DMS114 treated with DMSO at 0.1 percent for 48 hours (cell line): ENCODE results near the gene EFCAB7.
"Not testable (repeated sequence)": the region's sequence is repeated elsewhere in the genome, so short reads cannot be mapped to it uniquely, and the experiment has no call there.

Source experiments
- DNase-seq: peaks from one replicate; lab custom pipeline; 2025; ENCODE audit not compliant: unreplicated experiment; lab: John Stamatoyannopoulos, UW

Gene EFCAB7

DNA sequence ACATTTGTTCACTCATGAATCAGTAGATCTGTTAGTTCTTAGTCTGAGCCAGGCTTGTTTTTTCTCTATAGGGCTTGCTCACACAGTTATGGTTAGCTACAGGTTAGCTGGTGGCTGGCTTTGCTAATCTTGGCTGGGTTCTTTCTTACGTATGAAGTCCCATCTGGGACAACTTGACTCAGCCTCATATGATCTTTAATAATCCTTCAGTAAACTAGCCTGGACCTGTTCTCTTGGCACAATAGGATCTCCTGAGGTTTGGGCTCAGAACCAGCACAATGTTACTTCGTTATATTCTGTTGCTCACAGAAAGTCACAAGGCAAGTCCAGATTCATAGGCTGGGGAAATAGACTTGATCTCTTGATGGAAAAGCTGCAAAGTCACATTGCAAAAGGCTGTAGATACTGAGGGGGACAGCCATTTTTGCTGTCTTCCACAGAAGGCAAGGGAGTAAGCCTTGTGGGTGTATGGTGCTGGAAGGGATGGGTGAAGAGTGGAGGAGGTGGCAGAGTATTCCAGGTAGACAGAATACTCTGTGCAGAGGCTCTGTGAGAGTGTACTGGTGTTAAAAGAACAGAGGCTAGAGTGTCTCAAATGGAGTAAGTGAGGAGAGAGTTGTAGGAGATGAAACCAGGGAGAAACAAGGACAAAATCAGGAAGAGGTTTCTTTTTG is 24.4 kb downstream of the EFCAB7 start:
- DNase-seq, result no peak

GRCh38 chr1:63548303-63548702 is 25.0 kb downstream of the EFCAB7 start:
- no peak for DNase-seq

- no peak for DNase-seq
Measured at GRCh38 chr1:63548877-63549276, 25.6 kb downstream of the EFCAB7 start.

DNA sequence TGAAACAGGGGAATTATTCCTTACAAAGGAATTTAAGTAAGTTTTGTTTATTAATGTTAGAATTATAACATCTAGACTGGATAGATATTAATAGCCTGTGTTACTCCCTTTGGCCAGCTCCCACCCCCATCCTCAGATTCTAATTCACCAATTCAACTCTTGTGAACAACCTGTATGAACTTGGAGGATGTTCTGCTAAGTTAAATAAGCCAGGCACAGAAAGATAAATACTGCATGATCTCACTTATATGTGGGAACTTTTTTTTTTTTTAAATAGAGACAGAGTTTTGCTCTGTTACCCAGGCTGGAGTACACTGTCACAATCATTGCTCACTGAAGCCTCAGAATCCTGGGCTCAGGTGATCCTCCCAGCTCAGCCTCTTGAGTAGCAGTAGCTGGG is 32.2 kb downstream of the EFCAB7 start:
- DNase-seq, result no peak

GRCh38 chr1:63557365-63557987 is 34.2 kb downstream of the EFCAB7 start:
- peak; percentile 24 for DNase-seq

DNA sequence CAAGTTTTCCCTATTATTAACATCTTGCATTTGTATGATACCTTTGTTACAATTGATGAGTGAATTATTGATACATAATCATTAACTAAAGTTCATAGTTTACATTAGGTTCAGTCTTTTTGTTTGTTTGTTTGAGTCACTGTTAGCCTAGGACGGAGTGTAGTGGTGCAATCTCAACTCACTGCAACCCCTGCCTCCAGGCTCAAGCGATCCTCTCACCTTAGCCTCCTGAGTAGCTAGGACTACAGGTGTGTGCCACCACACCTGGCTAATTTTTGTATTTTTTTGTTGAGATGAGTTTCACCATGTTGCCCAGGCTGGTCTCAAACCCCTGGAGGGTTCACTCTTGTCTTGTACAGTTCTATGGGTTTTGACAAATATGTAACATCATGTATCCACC is 36.0 kb downstream of the EFCAB7 start:
- DNase-seq, result no peak

DNA sequence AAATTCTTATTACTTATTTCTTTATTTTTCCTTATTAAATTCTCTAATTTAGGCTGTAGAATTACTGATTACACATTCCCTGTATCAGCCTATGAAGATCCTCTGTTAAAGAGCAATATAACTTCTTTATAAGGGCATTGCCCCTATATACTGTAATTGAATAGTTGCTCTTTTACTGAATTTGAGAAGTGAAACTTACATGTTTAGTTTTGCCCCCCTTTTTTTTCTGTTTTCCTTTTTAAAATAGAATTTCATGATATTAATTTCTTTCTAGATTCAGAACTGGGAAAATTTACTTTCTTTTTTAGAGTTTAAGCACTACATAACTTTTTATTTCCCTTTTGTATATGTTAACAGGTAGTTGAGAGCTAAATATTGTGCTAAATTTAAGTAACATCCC is 40.4 kb downstream of the EFCAB7 start:
- DNase-seq, result no peak

DNA sequence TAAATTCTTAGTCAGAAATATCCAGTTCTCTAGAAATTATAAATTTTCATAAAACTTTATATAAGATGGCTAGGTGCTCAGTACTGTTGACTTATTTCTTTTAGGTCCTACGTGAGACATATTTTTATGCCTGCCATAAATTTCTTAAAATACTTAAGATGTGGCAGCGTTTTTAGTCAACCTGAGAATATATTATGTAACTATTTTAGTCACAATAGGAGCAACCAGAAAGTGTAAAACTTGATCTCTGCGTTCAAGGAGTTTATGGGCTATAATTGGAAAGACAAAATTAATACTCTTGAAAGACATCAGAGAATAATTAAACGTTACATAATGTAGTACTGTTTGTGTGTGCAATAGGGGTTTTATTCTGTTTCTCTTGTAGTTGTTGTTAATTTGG is 45.7 kb downstream of the EFCAB7 start:
- no peak for DNase-seq

DNA sequence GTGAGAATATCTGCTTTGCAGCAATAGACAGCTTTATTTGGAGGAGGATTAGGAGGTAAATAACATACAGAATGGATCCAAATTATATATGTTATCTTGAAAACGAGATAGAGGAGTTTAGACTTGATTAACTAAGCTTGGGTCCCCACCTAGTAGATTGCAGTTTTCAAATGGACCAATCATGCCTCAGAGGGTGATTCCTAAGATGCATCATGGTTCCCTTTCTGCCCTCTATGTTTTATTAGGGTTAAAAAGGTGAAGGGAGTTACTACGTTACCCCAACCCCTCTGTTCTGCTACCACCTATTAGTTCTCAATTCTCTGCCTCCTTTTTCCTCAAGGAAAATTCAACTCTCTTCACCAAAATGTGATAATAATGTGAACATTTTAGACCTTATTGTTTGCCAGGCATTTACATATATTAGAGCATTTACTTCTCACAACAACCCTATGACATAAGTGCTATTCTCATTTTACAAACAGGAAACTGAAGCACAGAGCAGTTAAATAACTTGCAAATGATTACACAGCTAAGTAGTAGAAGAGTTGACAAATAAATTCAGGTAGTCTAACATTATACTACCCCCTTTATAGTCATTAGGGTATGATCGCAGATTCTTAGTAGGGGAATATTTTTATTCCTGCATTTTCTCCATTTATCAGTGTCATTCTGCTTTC is 46.5 kb downstream of the EFCAB7 start:
- no peak for DNase-seq

DNA sequence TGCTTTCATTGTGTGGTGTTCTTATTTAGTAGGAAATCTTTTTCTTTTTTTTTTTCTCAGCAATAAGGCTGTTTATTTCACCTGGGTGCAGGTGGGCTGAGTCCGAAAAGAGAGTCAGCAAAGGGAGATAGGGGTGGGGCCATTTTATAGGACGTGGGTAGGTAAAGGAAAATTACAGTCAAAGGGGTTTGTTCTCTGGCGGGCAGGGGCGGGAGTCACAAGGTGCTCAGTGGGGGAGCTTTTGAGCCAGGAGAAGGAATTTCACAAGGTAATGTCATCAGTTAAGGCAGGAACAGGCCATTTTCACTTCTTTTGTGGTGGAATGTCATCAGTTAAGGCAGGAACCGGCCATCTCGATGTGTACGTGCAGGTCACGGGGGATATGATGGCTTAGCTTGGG is 49.4 kb downstream of the EFCAB7 start:
- not testable (repeated sequence) for DNase-seq

GRCh38 chr1:63574203-63574796 is 51.0 kb downstream of the EFCAB7 start:
- DNase-seq, result not testable (repeated sequence)

GRCh38 chr1:63575340-63575826 is 52.1 kb downstream of the EFCAB7 start:
- peak; percentile 20 for DNase-seq

DNA sequence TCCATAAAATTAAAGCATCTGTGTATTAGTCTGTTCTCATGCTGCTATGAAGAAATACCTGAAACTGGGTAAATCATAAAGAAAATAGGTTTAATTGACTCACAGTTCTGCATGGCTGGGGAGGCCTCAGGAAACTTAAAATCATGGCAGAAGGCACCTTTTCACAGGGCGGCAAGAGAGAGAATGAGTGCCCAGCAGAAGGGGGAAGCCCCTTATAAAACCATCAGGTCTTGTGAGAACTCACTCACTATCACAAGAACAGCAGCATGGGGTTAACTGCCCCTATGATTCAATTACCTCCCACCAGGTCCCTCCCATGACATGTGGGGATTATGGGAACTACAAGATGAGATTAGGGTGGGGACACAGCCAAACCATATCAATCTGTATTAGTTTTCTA is 63.0 kb downstream of the EFCAB7 start:
- DNase-seq, result not testable (repeated sequence)

DNA sequence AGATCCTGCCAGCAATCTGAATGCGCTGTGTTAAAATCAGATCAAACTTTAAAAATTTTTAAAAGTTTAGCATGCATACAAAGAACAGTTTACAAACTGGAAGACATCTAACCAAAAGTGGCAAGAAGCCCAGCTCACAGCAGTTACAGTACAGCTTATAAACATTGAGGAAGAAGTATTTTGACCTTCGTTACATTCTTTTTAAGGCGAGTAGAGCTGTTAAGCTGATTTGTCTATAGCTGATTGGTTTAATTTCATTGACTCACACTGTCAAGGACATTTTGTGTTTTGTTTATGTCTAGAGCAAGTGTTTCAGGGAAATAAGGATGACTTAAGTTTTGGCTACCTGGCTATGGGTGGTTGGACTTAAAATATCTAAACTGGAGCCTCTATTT is 66.8 kb downstream of the EFCAB7 start:
- DNase-seq, result no peak

GRCh38 chr1:63592536-63593302 is 69.4 kb downstream of the EFCAB7 start:
- DNase-seq, result no peak

DNA sequence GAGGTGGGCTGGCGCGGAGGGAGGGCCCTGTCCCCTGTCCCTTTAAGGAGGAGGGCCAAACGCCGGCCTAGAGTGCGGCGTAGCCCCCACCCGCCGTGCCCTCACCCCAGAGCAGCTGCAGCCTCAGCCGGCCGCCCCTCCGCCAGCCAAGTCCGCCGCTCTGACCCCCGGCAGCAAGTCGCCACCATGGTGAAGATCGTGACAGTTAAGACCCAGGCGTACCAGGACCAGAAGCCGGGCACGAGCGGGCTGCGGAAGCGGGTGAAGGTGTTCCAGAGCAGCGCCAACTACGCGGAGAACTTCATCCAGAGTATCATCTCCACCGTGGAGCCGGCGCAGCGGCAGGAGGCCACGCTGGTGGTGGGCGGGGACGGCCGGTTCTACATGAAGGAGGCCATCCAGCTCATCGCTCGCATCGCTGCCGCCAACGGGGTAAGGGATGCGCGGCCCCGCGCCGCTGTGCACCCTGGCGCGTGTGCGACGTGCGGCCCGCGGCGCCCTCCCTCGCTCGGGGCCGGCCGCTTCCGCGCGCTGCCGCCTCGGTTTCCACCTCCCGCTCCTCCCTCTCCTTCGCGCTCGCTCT is 70.1 kb downstream of the EFCAB7 start, which contains the start of gene PGM1:
Gene PGM1 (plus strand): TSS at position 109 of the 583 bp plus-strand sequence. CDS start 78 bp downstream, at position 187.
- DNase-seq, result peak; percentile 41

DNA sequence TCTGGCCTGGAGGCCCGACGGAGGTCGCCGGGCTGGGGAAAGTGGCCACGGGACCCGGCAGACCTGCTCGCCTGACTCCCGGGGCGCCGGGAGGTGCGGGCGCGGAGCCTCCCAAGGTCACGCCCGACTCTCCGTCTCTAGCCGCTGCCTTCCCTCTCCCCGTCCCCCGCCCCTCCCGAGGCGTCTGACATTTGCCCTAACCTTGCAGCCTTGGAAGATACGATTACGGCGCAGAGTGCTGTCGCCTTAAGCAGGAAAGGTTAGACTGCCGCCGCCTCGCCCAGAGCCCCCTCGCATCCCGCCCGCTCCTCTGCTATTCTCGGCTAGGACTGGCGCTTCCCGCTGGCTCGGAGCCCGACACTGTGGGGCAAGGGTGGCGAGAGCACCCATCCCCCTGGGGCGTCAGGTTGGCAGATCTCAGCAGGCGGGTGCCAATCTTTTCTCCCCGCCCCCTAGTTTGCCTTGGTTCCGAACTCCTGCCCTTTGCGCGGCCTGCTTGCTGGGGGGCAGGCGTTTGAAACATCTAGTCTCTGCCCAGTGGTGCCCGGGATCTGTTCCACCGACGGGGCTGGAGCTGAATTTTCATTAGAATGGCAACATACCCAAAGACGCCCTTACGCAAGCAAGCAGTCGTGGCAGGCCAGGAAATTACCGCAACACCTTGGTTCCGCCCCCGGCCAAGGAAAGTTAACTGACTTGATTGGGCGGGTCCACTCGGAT is 70.7 kb downstream of the EFCAB7 start:
- DNase-seq, result no peak

- DNase-seq, result no peak
Measured at GRCh38 chr1:63595435-63595834, 72.1 kb downstream of the EFCAB7 start.

- no peak for DNase-seq
Measured at GRCh38 chr1:63599799-63600198, 76.5 kb downstream of the EFCAB7 start.

GRCh38 chr1:63600248-63600647 is 76.9 kb downstream of the EFCAB7 start:
- no peak for DNase-seq
